ENCODE data around the gene SEMA6B. TPM values are rescaled to one million over a fixed set of nuclear protein-coding genes. Genes with fewer than 3 reads are reported as not detected.

Gene SEMA6B
- total RNA-seq, 1 donor from 2014 or later: 0.89 TPM

DNA sequence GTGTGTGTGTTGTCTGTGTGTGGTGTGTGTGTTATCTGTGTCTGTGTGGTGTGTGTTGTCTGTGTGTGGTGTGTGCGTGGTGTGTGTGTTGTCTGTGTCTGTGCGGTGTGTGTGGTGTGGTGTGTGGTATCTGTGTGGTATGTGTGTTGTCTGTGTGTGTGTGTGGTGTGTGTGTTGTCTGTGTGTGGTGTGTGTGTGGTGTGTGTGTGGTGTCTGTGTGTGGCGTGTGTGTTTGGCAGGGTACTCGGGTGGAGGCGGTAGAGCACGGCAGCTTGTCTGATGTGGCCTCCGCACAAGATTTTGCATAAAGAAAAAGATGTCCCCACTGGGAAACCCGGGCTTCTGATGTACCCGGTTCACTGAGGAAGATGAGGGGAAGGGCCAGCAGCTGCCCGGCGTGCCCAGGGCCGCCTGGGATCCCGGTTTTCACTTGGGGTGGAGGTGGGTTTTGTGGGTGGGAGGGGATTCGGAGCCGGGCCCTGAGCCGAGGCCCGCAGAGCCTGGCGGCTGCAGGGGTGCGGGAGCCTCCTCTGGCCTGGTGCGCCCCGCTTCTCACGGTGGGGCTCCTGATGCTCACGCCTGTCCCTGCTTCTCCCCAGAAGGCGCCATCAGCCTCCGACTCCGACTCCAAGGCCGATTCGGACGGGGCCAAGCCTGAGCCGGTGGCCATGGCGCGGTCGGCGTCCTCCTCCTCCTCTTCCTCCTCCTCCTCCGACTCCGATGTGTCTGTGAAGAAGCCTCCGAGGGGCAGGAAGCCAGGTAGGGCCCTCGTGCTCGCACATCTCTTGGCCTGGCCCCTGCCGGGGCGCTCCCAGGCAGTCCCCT is 66.2 kb downstream of the SEMA6B start:
- DNase-seq (ENCODE audit: low read depth): no peak

Other genes starting within 250 kb of the SEMA6B start
- 26.6 and 89.1 TPM in 2 replicates for gene STAP2, start 220.9 kb downstream of the SEMA6B start, total RNA-seq
- 6.9 and 7.2 TPM in 2 replicates for gene MPND, start 216.1 kb downstream of the SEMA6B start, total RNA-seq
- gene SH3GL1, start 159.1 kb downstream of the SEMA6B start, total RNA-seq: 30.6 and 51.2 TPM in 2 replicates
- gene CHAF1A, start 157.0 kb downstream of the SEMA6B start, total RNA-seq: 5.6 and 10.9 TPM in 2 replicates
- gene UBXN6, start 101.9 kb downstream of the SEMA6B start, total RNA-seq: 101 and 105 TPM in 2 replicates
- gene HDGFL2, start 87.4 kb downstream of the SEMA6B start, total RNA-seq: 47.2 and 59.5 TPM in 2 replicates
- under 0.01 and 0.10 TPM in 2 replicates for gene PLIN4, start 41.2 kb downstream of the SEMA6B start, total RNA-seq
- gene PLIN5, start 24.5 kb downstream of the SEMA6B start, total RNA-seq: 0.17 and 0.40 TPM in 2 replicates
- gene LRG1, start 19.6 kb downstream of the SEMA6B start, total RNA-seq: 0.17 and 2.9 TPM in 2 replicates
- gene TNFAIP8L1, start 79.8 kb upstream of the SEMA6B start, total RNA-seq: 3.0 and 5.4 TPM in 2 replicates
- 52.1 and 140 TPM in 2 replicates for gene MYDGF, start 110.7 kb upstream of the SEMA6B start, total RNA-seq
- gene DPP9, start 164.2 kb upstream of the SEMA6B start, total RNA-seq: 21.5 and 37.4 TPM in 2 replicates
- 13.0 and 14.8 TPM in 2 replicates for gene FEM1A, start 232.1 kb upstream of the SEMA6B start, total RNA-seq